GM12873 (cell line): ENCODE results near the gene SUSD6.

ENCODE experiments used
- CTCF ChIP-seq: IDR thresholded peaks from 2 replicates; pipeline ENCODE4 v1.5.1; 2012; ENCODE audit warnings: low read depth, mild to moderate bottlenecking, moderate library complexity, low read length, control low read depth; ENCODE audit not compliant: insufficient read depth; ENCODE audit errors: missing control alignments

The SUSD6 gene

GRCh38 chr14:69658664-69659261 lies 47.4 kb downstream of the SUSD6 start:
- no peak for TF ChIP-seq CTCF

DNA sequence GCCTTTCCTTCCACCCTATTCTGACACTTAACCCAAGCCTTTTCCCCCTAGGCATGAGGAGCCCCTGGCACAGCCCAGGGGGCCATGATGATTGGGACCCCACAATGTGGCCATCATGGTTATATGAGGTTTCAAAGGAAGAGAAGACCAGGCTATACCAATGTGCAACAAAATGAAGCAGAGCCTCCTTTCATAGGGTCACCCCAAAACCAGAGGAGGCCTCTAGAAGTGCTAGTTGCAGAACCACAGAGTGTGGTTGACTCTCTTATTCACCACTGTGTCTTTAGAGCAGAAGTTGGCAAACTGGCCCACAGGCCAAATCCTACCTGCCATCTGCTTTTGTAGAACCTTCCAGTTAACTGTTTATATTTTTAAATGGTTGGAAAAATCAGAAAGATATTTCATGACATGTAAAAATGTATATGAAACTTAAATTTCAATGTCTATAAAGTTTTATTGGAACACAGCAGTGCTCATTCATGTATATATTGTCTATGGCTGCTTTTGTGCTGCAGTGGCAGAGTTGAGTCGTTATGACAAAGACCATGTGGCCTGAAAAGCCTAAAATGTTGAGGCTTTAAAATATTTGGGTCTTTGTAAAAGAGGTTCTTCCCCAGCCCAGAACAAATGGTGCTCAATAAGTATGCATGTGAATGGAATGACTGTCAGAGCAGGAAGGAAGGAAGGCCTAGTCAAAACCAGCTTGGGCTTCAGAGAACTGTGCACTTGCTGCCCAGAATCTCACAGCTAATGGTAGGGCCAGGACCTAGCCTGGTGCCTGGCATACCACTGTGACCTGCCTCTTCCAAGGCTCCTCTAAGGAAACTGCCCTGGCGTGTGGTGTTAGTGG lies 49.2 kb downstream of the SUSD6 start:
- no peak for TF ChIP-seq CTCF

GRCh38 chr14:69661194-69661537 lies 49.8 kb downstream of the SUSD6 start:
- no peak for TF ChIP-seq CTCF

GRCh38 chr14:69662636-69663299 lies 51.4 kb downstream of the SUSD6 start:
- TF ChIP-seq CTCF: no peak

DNA sequence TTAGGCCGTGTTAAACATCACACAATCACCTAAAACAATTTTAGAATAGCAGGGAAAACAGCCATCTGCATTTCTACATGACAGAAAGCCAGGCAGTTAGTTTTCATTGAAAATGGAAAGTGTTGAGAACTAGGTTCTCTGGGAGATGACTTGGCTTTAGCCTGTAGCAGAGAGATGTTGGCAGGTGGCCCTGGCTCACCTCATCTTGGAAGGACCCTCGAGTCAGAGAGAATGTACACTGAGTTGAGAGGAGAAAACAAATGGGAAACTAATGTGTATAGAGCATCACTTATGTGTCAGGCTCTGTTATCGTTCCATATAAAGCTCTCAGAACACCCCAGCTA lies 51.9 kb downstream of the SUSD6 start:
- TF ChIP-seq CTCF: no peak

DNA sequence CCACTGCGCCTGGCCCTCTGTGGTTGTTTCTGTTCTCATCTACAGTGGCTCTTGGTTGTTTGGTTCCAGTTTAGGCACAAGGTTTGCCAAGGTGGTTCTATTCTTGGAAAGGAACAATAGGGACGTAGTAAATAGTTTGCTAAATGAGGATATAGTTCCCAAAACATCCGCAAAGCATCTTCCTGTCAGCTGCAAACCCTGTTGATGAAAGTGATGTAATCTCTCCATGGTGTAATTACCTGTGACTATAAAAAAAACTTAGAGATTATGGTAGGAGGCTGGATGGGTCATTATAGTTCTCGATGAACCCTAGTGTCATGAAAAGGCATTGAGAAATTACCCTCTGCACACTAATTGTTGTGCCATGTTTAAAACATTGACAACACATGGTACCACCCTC lies 52.9 kb downstream of the SUSD6 start:
- no peak for TF ChIP-seq CTCF

- no peak for TF ChIP-seq CTCF
Observed at GRCh38 chr14:69664865-69665526, 53.6 kb downstream of the SUSD6 start.
